Measurements from ENCODE around the gene WDR18.

DNA sequence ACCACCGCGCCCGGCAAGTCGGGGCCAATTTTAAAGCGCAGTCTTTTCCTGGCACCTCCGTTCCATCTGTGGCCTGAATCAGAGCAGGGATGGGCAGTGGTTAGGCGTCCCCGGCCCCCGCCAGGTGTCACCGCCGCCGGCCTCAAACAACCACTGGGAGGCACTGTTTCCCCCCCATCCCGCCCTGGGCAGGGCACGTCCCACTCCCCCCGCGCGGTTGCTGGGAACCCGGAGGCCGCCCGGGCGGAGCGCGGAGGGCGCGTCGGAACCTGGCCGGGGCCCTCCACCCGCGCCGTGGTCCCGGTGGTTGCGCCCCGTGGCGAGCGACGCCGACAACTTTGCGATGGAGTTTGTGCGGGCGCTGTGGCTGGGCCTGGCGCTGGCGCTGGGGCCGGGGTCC is 15.9 kb downstream of the WDR18 start, which contains the start of gene GRIN3B:
- TF ChIP-seq NRF1 (IDR thresholded peaks at IDR 0.05; ENCODE audit: low read depth, low read length): no peak
- TF ChIP-seq SIN3A (IDR thresholded peaks at IDR 0.05; ENCODE audit: borderline replicate concordance, low read depth, low read length): no peak
- no peak for TF ChIP-seq YY1 (IDR thresholded peaks at IDR 0.05; ENCODE audit: low read depth)
- no peak for TF ChIP-seq POLR2AphosphoS5 (IDR thresholded peaks at IDR 0.05; ENCODE audit: low read depth, low read length)
- TF ChIP-seq, protein P1, sequence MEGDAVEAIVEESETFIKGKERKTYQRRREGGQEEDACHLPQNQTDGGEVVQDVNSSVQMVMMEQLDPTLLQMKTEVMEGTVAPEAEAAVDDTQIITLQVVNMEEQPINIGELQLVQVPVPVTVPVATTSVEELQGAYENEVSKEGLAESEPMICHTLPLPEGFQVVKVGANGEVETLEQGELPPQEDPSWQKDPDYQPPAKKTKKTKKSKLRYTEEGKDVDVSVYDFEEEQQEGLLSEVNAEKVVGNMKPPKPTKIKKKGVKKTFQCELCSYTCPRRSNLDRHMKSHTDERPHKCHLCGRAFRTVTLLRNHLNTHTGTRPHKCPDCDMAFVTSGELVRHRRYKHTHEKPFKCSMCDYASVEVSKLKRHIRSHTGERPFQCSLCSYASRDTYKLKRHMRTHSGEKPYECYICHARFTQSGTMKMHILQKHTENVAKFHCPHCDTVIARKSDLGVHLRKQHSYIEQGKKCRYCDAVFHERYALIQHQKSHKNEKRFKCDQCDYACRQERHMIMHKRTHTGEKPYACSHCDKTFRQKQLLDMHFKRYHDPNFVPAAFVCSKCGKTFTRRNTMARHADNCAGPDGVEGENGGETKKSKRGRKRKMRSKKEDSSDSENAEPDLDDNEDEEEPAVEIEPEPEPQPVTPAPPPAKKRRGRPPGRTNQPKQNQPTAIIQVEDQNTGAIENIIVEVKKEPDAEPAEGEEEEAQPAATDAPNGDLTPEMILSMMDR (IDR thresholded peaks at IDR 0.05): peak; percentile 56
- TF ChIP-seq USF2 (IDR thresholded peaks at IDR 0.05; ENCODE audit: borderline replicate concordance, low read depth, low read length): no peak

Measured in SK-N-SH (cell line).